ENCODE results near the gene NEK7.
"Not testable (repeated sequence)": the region's sequence is repeated elsewhere in the genome, so short reads cannot be mapped to it uniquely, and the experiment has no call there.

GRCh38 chr1:198314817-198315216 lies 158.0 kb downstream of the NEK7 start:
- TF ChIP-seq, protein P1, sequence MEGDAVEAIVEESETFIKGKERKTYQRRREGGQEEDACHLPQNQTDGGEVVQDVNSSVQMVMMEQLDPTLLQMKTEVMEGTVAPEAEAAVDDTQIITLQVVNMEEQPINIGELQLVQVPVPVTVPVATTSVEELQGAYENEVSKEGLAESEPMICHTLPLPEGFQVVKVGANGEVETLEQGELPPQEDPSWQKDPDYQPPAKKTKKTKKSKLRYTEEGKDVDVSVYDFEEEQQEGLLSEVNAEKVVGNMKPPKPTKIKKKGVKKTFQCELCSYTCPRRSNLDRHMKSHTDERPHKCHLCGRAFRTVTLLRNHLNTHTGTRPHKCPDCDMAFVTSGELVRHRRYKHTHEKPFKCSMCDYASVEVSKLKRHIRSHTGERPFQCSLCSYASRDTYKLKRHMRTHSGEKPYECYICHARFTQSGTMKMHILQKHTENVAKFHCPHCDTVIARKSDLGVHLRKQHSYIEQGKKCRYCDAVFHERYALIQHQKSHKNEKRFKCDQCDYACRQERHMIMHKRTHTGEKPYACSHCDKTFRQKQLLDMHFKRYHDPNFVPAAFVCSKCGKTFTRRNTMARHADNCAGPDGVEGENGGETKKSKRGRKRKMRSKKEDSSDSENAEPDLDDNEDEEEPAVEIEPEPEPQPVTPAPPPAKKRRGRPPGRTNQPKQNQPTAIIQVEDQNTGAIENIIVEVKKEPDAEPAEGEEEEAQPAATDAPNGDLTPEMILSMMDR (IDR thresholded peaks at IDR 0.05), result not testable (repeated sequence)
- TF ChIP-seq POLR2A (IDR thresholded peaks at IDR 0.05), result not testable (repeated sequence)

Measured in tibial nerve (tissue), 3 donors.